Measurements from ENCODE around the gene ABLIM3. TPM values are rescaled to one million over a fixed set of nuclear protein-coding genes. Genes with fewer than 3 reads are reported as not detected.

The ABLIM3 gene
- total RNA-seq, 1 experiment from 2014 or later = not detected

DNA sequence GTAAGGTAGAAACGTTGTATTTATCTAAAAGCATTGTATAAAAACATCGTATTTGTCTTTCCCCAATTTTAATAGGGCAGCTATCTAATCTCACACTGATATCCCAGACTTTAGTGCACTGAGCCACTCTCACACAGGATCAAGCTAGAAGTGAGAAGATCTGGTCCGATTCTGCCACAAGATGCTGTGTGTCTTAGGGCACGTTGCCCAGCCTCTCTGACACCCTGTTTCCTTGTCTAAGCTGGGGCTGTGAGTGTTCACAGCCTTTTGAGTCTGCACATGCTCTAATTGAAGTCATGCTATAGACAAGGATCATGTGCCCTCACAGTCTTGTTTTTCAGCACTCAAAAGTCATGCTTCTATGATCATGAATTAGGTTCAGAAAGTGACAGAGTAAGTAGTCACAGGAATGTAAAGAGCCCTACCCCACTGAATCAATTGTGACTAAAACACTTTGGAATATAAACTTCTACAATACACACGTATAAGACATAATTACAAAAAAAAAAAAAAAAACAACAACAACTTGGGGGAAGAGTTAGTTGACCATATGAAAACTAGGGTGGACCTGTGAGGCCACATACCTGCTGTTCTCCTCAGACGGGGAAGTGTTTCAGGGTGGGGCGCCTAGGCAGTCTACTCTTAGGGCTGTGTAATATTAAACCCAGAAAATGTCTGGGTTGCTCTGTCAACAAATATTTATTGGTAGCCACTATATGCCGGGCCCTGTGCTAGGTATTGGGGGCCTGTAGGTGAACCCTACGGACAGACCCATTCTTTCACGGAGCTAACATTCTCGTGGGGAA is 893 bp upstream of the ABLIM3 start:
- Mint-ChIP-seq H3K4me1 (ENCODE audit: low read depth, unreplicated experiment) (no peaks in the 10 kb centered on the region), H3K27ac (ENCODE audit: unreplicated experiment) (no peak overlapping the region), H3K9me3 (ENCODE audit: unreplicated experiment) (no peaks in the 10 kb centered on the region), H3K4me3 (ENCODE audit: unreplicated experiment) (no peak overlapping the region), H3K36me3 (ENCODE audit: insufficient read depth, unreplicated experiment) (no peaks in the 10 kb centered on the region), H3K27me3 (ENCODE audit: insufficient read depth, unreplicated experiment) (peaks cover 16% of the 10 kb centered on the region)
- Histone ChIP-seq H3K36me3 (ENCODE audit: control insufficient read depth, insufficient read depth, low read length) (no peaks in the 10 kb centered on the region), H3K4me3 (ENCODE audit: low read depth, low read length) (no peak overlapping the region), H3K9me3 (no peaks in the 10 kb centered on the region), H3K27me3 (replicated peaks; ENCODE audit: control insufficient read depth, insufficient read depth, low read length) (peaks cover 3% of the 10 kb centered on the region; the same call in 1 of the 2 replicates), H3K4me1 (no peaks in the 10 kb centered on the region)
- intact Hi-C loops (cut with micrococcal nuclease; ENCODE audit: unreplicated experiment) = loop anchor here (1.0 to 5.0 kb wide), 4 partner anchors 52 to 129 kb away; no protein-coding TSS in a partner anchor
- ChIA-PET CTCF (interaction anchor here (1.4 to 1.5 kb wide), 3 partner anchors 25 to 124 kb away, joined by 3 to 15 read pairs (median 5); no protein-coding TSS in a partner anchor), POLR2A (no interaction called here)
- DNase-seq = no peak
- no TSS peak for BruUV-seq (replicated peaks)
- TF ChIP-seq CTCF (IDR thresholded peaks at IDR 0.05; ENCODE audit: insufficient read depth in 1 of 2, low read depth in 1 of 2, low read length in 1 of 2, severe bottlenecking in 1 of 2, unreplicated experiment in 1 of 2) = no peak

GRCh38 chr5:149141957-149142851 is 911 bp downstream of the ABLIM3 start:
- H3K27me3 Mint-ChIP-seq (ENCODE audit: insufficient read depth, unreplicated experiment) = peaks cover 9% of the 10 kb centered on the region
- no peaks in the 10 kb centered on the region for H3K4me1 ChIP-seq

More at GRCh38 chr5:149141957-149142851, 911 bp downstream of the ABLIM3 start:
- Histone ChIP-seq H3K36me3 (ENCODE audit: control insufficient read depth, insufficient read depth, low read length) (no peaks in the 10 kb centered on the region), H3K9me3 (peaks cover 2% of the 10 kb centered on the region; the same call in 1 of the 2 replicates), H3K4me3 (ENCODE audit: low read depth, low read length) (no peak overlapping the region; the same call in 1 of the 2 replicates), H3K27me3 (replicated peaks; ENCODE audit: control insufficient read depth, insufficient read depth, low read length) (peaks cover 3% of the 10 kb centered on the region; the same call in 1 of the 2 replicates)
- no peak for DNase-seq
- Mint-ChIP-seq H3K4me1 (ENCODE audit: low read depth, unreplicated experiment) (no peaks in the 10 kb centered on the region), H3K36me3 (ENCODE audit: insufficient read depth, unreplicated experiment) (no peaks in the 10 kb centered on the region), H3K9me3 (ENCODE audit: unreplicated experiment) (no peaks in the 10 kb centered on the region), H3K4me3 (ENCODE audit: unreplicated experiment) (peak overlapping the region; percentile 43), H3K27ac (ENCODE audit: unreplicated experiment) (no peak overlapping the region)
- CTCF ChIA-PET = interaction anchor here (0.9 to 1.5 kb wide), 5 partner anchors 11 to 215 kb away, joined by 3 to 15 read pairs (median 5); partner anchors contain the start of gene PCYOX1L
- no TSS peak for BruUV-seq (replicated peaks)
- no peak for TF ChIP-seq CTCF (IDR thresholded peaks at IDR 0.05; ENCODE audit: insufficient read depth in 1 of 2, low read depth in 1 of 2, low read length in 1 of 2, severe bottlenecking in 1 of 2, unreplicated experiment in 1 of 2)
- intact Hi-C loops (cut with micrococcal nuclease; ENCODE audit: unreplicated experiment) = loop anchor here (1.0 to 5.0 kb wide), 4 partner anchors 50 to 127 kb away; no protein-coding TSS in a partner anchor
- POLR2A ChIA-PET = no interaction called here

Measured in Caco-2 (cell line).